Measurements from ENCODE around the gene SLC7A9. TPM values are rescaled to one million over a fixed set of nuclear protein-coding genes. Genes with fewer than 3 reads are reported as not detected.

Gene SLC7A9
- total RNA-seq, 2 experiments from 2014 or later, result 0.28 TPM; not detected in 1

- no peak overlapping the region for H3K4me3 ChIP-seq (ENCODE audit: low read length)
- H3K9me3 Mint-ChIP-seq, result no peaks in the 10 kb centered on the region
- DNase-seq, result no peak
- H3K27me3 ChIP-seq (ENCODE audit: control insufficient read depth in 1 of 2, insufficient read depth in 2 of 2, low read length in 2 of 2), result no peaks in the 10 kb centered on the region
- H3K9me3 ChIP-seq (ENCODE audit: control insufficient read depth in 1 of 2, insufficient read depth in 1 of 2, low read length in 2 of 2), result no peaks in the 10 kb centered on the region
- TF ChIP-seq CTCF (IDR thresholded peaks at IDR 0.05), result no peak
- H3K27ac ChIP-seq (ENCODE audit: low read depth in 1 of 2, low read length in 2 of 2), result no peak overlapping the region
- no peak for ATAC-seq (ENCODE audit: poor library complexity)
- H3K36me3 Mint-ChIP-seq (ENCODE audit: low read depth), result no peaks in the 10 kb centered on the region
- CTCF ChIA-PET, result interaction anchor here (1.8 kb wide), 1 partner anchor 11 kb away, joined by 3 read pairs; no protein-coding TSS in a partner anchor
- H3K4me3 Mint-ChIP-seq, result no peak overlapping the region
- POLR2A ChIA-PET, result interaction anchor here (1.0 kb wide), 1 partner anchor 15 kb away, joined by 3 read pairs; no protein-coding TSS in a partner anchor
- peaks cover 3% of the 10 kb centered on the region for H3K4me1 ChIP-seq (ENCODE audit: insufficient read depth, low read length)
- intact Hi-C loops (cut with DNase I, micrococcal nuclease), result no loop called here
- no peaks in the 10 kb centered on the region for H3K36me3 ChIP-seq (ENCODE audit: insufficient read depth, low read length)
- H3K27ac Mint-ChIP-seq, result no peak overlapping the region
- peaks cover 8% of the 10 kb centered on the region for H3K27me3 Mint-ChIP-seq
- H3K4me1 Mint-ChIP-seq (ENCODE audit: low read depth), result peaks cover 32% of the 10 kb centered on the region
Measured at GRCh38 chr19:32817569-32818476, 51.7 kb downstream of the SLC7A9 start.

- Mint-ChIP-seq H3K9me3 (no peaks in the 10 kb centered on the region), H3K4me3 (no peak overlapping the region), H3K4me1 (ENCODE audit: low read depth) (peaks cover 32% of the 10 kb centered on the region), H3K27ac (no peak overlapping the region), H3K36me3 (ENCODE audit: low read depth) (no peaks in the 10 kb centered on the region), H3K27me3 (peaks cover 6% of the 10 kb centered on the region)
- H3K4me3 ChIP-seq (ENCODE audit: low read length), result no peak overlapping the region
- peaks cover 3% of the 10 kb centered on the region for H3K4me1 ChIP-seq (ENCODE audit: insufficient read depth, low read length)
- no peak for DNase-seq
- no peaks in the 10 kb centered on the region for H3K9me3 ChIP-seq (ENCODE audit: control insufficient read depth in 1 of 2, insufficient read depth in 1 of 2, low read length in 2 of 2)
- ChIA-PET CTCF (no interaction called here), POLR2A (no interaction called here)
- intact Hi-C loops (cut with DNase I, micrococcal nuclease), result no loop called here
- no peaks in the 10 kb centered on the region for H3K36me3 ChIP-seq (ENCODE audit: insufficient read depth, low read length)
- ATAC-seq (ENCODE audit: poor library complexity), result no peak
- TF ChIP-seq CTCF (IDR thresholded peaks at IDR 0.05), result no peak
- H3K27me3 ChIP-seq (ENCODE audit: control insufficient read depth in 1 of 2, insufficient read depth in 2 of 2, low read length in 2 of 2), result no peaks in the 10 kb centered on the region
- H3K27ac ChIP-seq (ENCODE audit: low read depth in 1 of 2, low read length in 2 of 2), result no peak overlapping the region
Measured at GRCh38 chr19:32816555-32817099, 52.9 kb downstream of the SLC7A9 start.

- Histone ChIP-seq H3K4me1 (ENCODE audit: insufficient read depth, low read length) (peaks cover 6% of the 10 kb centered on the region), H3K4me3 (ENCODE audit: low read length) (no peak overlapping the region), H3K27me3 (ENCODE audit: control insufficient read depth in 1 of 2, insufficient read depth in 2 of 2, low read length in 2 of 2) (no peaks in the 10 kb centered on the region), H3K27ac (ENCODE audit: low read depth in 1 of 2, low read length in 2 of 2) (no peak overlapping the region), H3K9me3 (ENCODE audit: control insufficient read depth in 1 of 2, insufficient read depth in 1 of 2, low read length in 2 of 2) (no peaks in the 10 kb centered on the region), H3K36me3 (ENCODE audit: insufficient read depth, low read length) (no peaks in the 10 kb centered on the region)
- DNase-seq (no peak), ATAC-seq (ENCODE audit: poor library complexity) (no peak)
- peaks cover 29% of the 10 kb centered on the region for H3K4me1 Mint-ChIP-seq (ENCODE audit: low read depth)
- no peaks in the 10 kb centered on the region for H3K9me3 Mint-ChIP-seq
- intact Hi-C loops (cut with DNase I, micrococcal nuclease), result no loop called here
- ChIA-PET CTCF (no interaction called here), POLR2A (no interaction called here)
- TF ChIP-seq CTCF (IDR thresholded peaks at IDR 0.05), result no peak
- no peak overlapping the region for H3K4me3 Mint-ChIP-seq
- no peaks in the 10 kb centered on the region for H3K36me3 Mint-ChIP-seq (ENCODE audit: low read depth)
- H3K27ac Mint-ChIP-seq, result no peak overlapping the region
- H3K27me3 Mint-ChIP-seq, result peaks cover 3% of the 10 kb centered on the region
Measured at GRCh38 chr19:32814624-32815023, 54.9 kb downstream of the SLC7A9 start.

All from CD4-positive, alpha-beta T cell (primary cell).